WTC11 (cell line): ENCODE results near the gene ST6GALNAC3. TPM values are rescaled to one million over a fixed set of nuclear protein-coding genes. Genes with fewer than 3 reads are reported as not detected.

Experiments used
- ATAC-seq: fragments of 200-7000 bp; cut with Tn5 transposase; 2 replicates; pipeline ENCODE4 v1.10.0; 2021; ENCODE audit warnings: mild to moderate bottlenecking, moderate library complexity
- CTCF ChIA-PET: fragments of 300-600 bp; sonication (Branson Sonifier 250); formaldehyde crosslinking; loops from one replicate; lab custom pipeline; 2021; ENCODE audit warnings: antibody characterized with exemption; lab: Charles Lee
- POLR2A ChIA-PET: fragments of 350-600 bp; sonication (Branson Sonifier 250); formaldehyde crosslinking; loops from one replicate; lab custom pipeline; 2021; ENCODE audit warnings: antibody characterized with exemption; lab: Charles Lee
- DNase-seq: peaks from one replicate; pipeline ENCODE4 v3.0.0; 2021; ENCODE audit warnings: low spot score
- H3K27ac Mint-ChIP-seq: 2 replicates; pipeline ENCODE4 v1.8.0; 2021; ENCODE audit warnings: mixed read lengths
- H3K27me3 Mint-ChIP-seq: 2 replicates; pipeline ENCODE4 v1.8.0; 2021; ENCODE audit warnings: low read depth, mild to moderate bottlenecking, moderate library complexity, mixed read lengths
- H3K36me3 Mint-ChIP-seq: 2 replicates; pipeline ENCODE4 v1.8.0; 2021; ENCODE audit warnings: mixed read lengths
- H3K4me1 Mint-ChIP-seq: 2 replicates; pipeline ENCODE4 v1.8.0; 2022; ENCODE audit warnings: mixed read lengths
- H3K4me3 Mint-ChIP-seq: 2 replicates; pipeline ENCODE4 v1.8.0; 2021; ENCODE audit warnings: mild to moderate bottlenecking, moderate library complexity, mixed read lengths
- H3K9me3 Mint-ChIP-seq: 2 replicates; pipeline ENCODE4 v1.8.0; 2021; ENCODE audit warnings: mixed read lengths
- AFF4 ChIP-seq: sonication (generic); formaldehyde crosslinking; IDR thresholded peaks from 2 replicates; pipeline ENCODE4 v1.8.1; 2023; ENCODE audit warnings: mild to moderate bottlenecking, missing genetic modification reagents, borderline replicate concordance
- GABPB1 ChIP-seq: sonication (generic); formaldehyde crosslinking; IDR thresholded peaks from 2 replicates; pipeline ENCODE4 v1.8.1; 2023; ENCODE audit warnings: mild to moderate bottlenecking, missing genetic modification reagents
- HMGA2 ChIP-seq: fragments of 250-450 bp; sonication (Bioruptor Pico); IDR thresholded peaks from 2 replicates; pipeline ENCODE4 v1.4.0; 2021; ENCODE audit warnings: mild to moderate bottlenecking, moderate library complexity
- HMGXB4 ChIP-seq: sonication (generic); formaldehyde crosslinking; IDR thresholded peaks from 2 replicates; pipeline ENCODE4 v1.8.1; 2023; ENCODE audit warnings: mild to moderate bottlenecking, moderate library complexity, missing genetic modification reagents
- MYBL2 ChIP-seq: sonication (generic); formaldehyde crosslinking; IDR thresholded peaks from 2 replicates; pipeline ENCODE4 v1.8.1; 2023; ENCODE audit warnings: mild to moderate bottlenecking, moderate library complexity, missing genetic modification reagents
- NFE2L1 ChIP-seq: sonication (generic); formaldehyde crosslinking; IDR thresholded peaks from 2 replicates; pipeline ENCODE4 v1.8.1; 2023; ENCODE audit warnings: missing genetic modification reagents
- NFYB ChIP-seq: sonication (generic); formaldehyde crosslinking; conservative IDR thresholded peaks from 2 replicates; pipeline ENCODE4 v1.8.0; 2022; ENCODE audit warnings: low read depth, missing genetic modification reagents
- PRRX2 ChIP-seq: fragments of 250-450 bp; sonication (Bioruptor Pico); IDR thresholded peaks from 2 replicates; pipeline ENCODE4 v1.8.0; 2021; ENCODE audit warnings: mild to moderate bottlenecking
- SP1 ChIP-seq: sonication (generic); formaldehyde crosslinking; conservative IDR thresholded peaks from 2 replicates; pipeline ENCODE4 v1.8.1; 2022; ENCODE audit warnings: missing genetic modification reagents
- TCF7 ChIP-seq: sonication (generic); formaldehyde crosslinking; IDR thresholded peaks from 2 replicates; pipeline ENCODE4 v1.8.0; 2022; ENCODE audit warnings: mild to moderate bottlenecking, low read depth, missing genetic modification reagents, moderate library complexity
- USF1 ChIP-seq: sonication (generic); formaldehyde crosslinking; IDR thresholded peaks from 2 replicates; pipeline ENCODE4 v1.8.0; 2022; ENCODE audit warnings: mild to moderate bottlenecking, missing genetic modification reagents
- ZMAT4 ChIP-seq: fragments of 250-450 bp; sonication (Bioruptor Pico); IDR thresholded peaks from 2 replicates; pipeline ENCODE4 v1.9.0; 2021; ENCODE audit warnings: mild to moderate bottlenecking
- ZNF138 ChIP-seq: sonication (generic); formaldehyde crosslinking; conservative IDR thresholded peaks from 2 replicates; pipeline ENCODE4 v1.8.1; 2022; ENCODE audit warnings: mild to moderate bottlenecking, moderate library complexity, missing genetic modification reagents
- ZNF263 ChIP-seq: sonication (generic); formaldehyde crosslinking; IDR thresholded peaks from 2 replicates; pipeline ENCODE4 v1.8.1; 2022; ENCODE audit warnings: low read depth, mild to moderate bottlenecking, moderate library complexity, missing genetic modification reagents
- ZNF281 ChIP-seq: sonication (generic); formaldehyde crosslinking; IDR thresholded peaks from 2 replicates; pipeline ENCODE4 v1.8.0; 2023; ENCODE audit warnings: mild to moderate bottlenecking, missing genetic modification reagents
- ZNF416 ChIP-seq: fragments of 250-450 bp; sonication (Bioruptor Pico); IDR thresholded peaks from 2 replicates; pipeline ENCODE4 v1.9.0; 2021; ENCODE audit warnings: mild to moderate bottlenecking, inconsistent platforms
- ZNF425 ChIP-seq: fragments of 250-450 bp; sonication (Bioruptor Pico); conservative IDR thresholded peaks from 2 replicates; pipeline ENCODE4 v1.9.0; 2021; ENCODE audit warnings: mild to moderate bottlenecking
- total RNA-seq: library from RNA; stranded (reverse); gene quantifications from 3 replicates; pipeline ENCODE4 v1.2.3, GENCODE V29; 2021

The ST6GALNAC3 gene
- total RNA-seq, 1 experiment from 2014 or later: 11.9 TPM

- no peak for TF ChIP-seq AFF4 (CRISPR knock-in tag)
- no peak for TF ChIP-seq USF1
- no peak for TF ChIP-seq TCF7 (CRISPR knock-in tag)
- TF ChIP-seq NFE2L1 (CRISPR knock-in tag): no peak
- no peak for TF ChIP-seq ZNF425 (CRISPR knock-in tag)
- TF ChIP-seq HMGXB4 (CRISPR knock-in tag): no peak
Measured at GRCh38 chr1:76130992-76131391, 56.4 kb downstream of the ST6GALNAC3 start (continued).

GRCh38 chr1:76133977-76134376 is 59.4 kb downstream of the ST6GALNAC3 start:
- no peak for ATAC-seq
- H3K4me3 Mint-ChIP-seq: no peak overlapping the region

GRCh38 chr1:76135835-76136234 is 61.3 kb downstream of the ST6GALNAC3 start:
- no peak overlapping the region for H3K27ac Mint-ChIP-seq
- TF ChIP-seq GABPB1 (CRISPR knock-in tag): no peak
- no peak for TF ChIP-seq HMGA2
- TF ChIP-seq ZMAT4 (CRISPR knock-in tag): no peak
- TF ChIP-seq MYBL2 (CRISPR knock-in tag): no peak
- TF ChIP-seq ZNF281 (CRISPR knock-in tag): no peak
- TF ChIP-seq NFYB (CRISPR knock-in tag): no peak
- TF ChIP-seq SP1 (CRISPR knock-in tag): no peak
- no peak for TF ChIP-seq PRRX2 (CRISPR knock-in tag)
- TF ChIP-seq, all 79 proteins: peak for 0
- H3K36me3 Mint-ChIP-seq: no peaks in the 10 kb centered on the region; the same call in 1 of the 2 replicates
- POLR2A ChIA-PET: no interaction called here
- DNase-seq: no peak
- H3K9me3 Mint-ChIP-seq: peaks cover 11% of the 10 kb centered on the region; the same call in 1 of the 2 replicates
- H3K4me3 Mint-ChIP-seq: no peak overlapping the region
- CTCF ChIA-PET: interaction anchor here (1.1 to 3.3 kb wide), 2 partner anchors 19 to 227 kb away, joined by 4 to 10 read pairs; no protein-coding TSS in a partner anchor
- peaks cover 11% of the 10 kb centered on the region for H3K4me1 Mint-ChIP-seq
- no peak for ATAC-seq
- no peaks in the 10 kb centered on the region for H3K27me3 Mint-ChIP-seq

More at GRCh38 chr1:76133977-76134376, 59.4 kb downstream of the ST6GALNAC3 start:
- peaks cover 15% of the 10 kb centered on the region for H3K9me3 Mint-ChIP-seq
- H3K27ac Mint-ChIP-seq: no peak overlapping the region
- peaks cover 7% of the 10 kb centered on the region for H3K4me1 Mint-ChIP-seq
- H3K36me3 Mint-ChIP-seq: no peaks in the 10 kb centered on the region; the same call in 1 of the 2 replicates
- ChIA-PET CTCF (interaction anchor here (3.3 kb wide), 1 partner anchor 20 kb away, joined by 10 read pairs; no protein-coding TSS in a partner anchor), POLR2A (no interaction called here)
- no peak for DNase-seq
- H3K27me3 Mint-ChIP-seq: no peaks in the 10 kb centered on the region
- TF ChIP-seq ZNF263 (CRISPR knock-in tag) (no peak), ZNF138 (CRISPR knock-in tag) (no peak), ZNF416 (no peak)
